Activated CD4-positive, alpha-beta T cell treated with anti-CD3 and anti-CD28 coated beads, Interleukin-2, amount 10 ng/mL, durations not matched to agents 7 days and 5 days (primary cell): ENCODE measurements around the gene DGCR6L. TPM values are rescaled to one million over a fixed set of nuclear protein-coding genes. Genes with fewer than 3 reads are reported as not detected.
A peak's percentile ranks its signal among the peaks of the same experiment; 100 is the strongest.
"Not testable (repeated sequence)": the region's sequence is repeated elsewhere in the genome, so short reads cannot be mapped to it uniquely, and the experiment has no call there.

Experiments
- CTCF ChIA-PET: fragments of 350-600 bp; sonication (Branson Sonifier 250); formaldehyde crosslinking; loops from one replicate; lab custom pipeline; 2021; ENCODE audit warnings: antibody characterized with exemption; lab: Charles Lee
- POLR2A ChIA-PET: fragments of 350-600 bp; sonication (Branson Sonifier 250); formaldehyde crosslinking; loops from one replicate; lab custom pipeline; 2021; ENCODE audit warnings: antibody characterized with exemption; lab: Charles Lee
- DNase-seq: peaks from one replicate; pipeline ENCODE4 v3.0.0-alpha.2; 2020
- H3K27ac Mint-ChIP-seq: one replicate; pipeline ENCODE4 v1.8.0; 2021; ENCODE audit warnings: mild to moderate bottlenecking, moderate library complexity, mixed read lengths
- H3K27me3 Mint-ChIP-seq: one replicate; pipeline ENCODE4 v1.8.0; 2021; ENCODE audit warnings: mixed read lengths
- H3K36me3 Mint-ChIP-seq: one replicate; pipeline ENCODE4 v1.8.0; 2021; ENCODE audit warnings: low read depth, mixed read lengths
- H3K4me1 Mint-ChIP-seq: one replicate; pipeline ENCODE4 v1.8.0; 2021; ENCODE audit warnings: mixed read lengths
- H3K4me3 Mint-ChIP-seq: one replicate; pipeline ENCODE4 v1.8.0; 2021; ENCODE audit warnings: mild to moderate bottlenecking, moderate library complexity, mixed read lengths
- H3K9me3 Mint-ChIP-seq: one replicate; pipeline ENCODE4 v1.8.0; 2021; ENCODE audit warnings: mixed read lengths
- total RNA-seq, 2 experiments: library from RNA; stranded (reverse); gene quantifications; one replicate each; pipeline ENCODE4 v1.2.3, GENCODE V29; 2021

The DGCR6L gene
- total RNA-seq, 2 experiments from 2014 or later: 60.4 to 63.1 TPM

- Mint-ChIP-seq H3K27ac (peak overlapping the region; percentile 71), H3K27me3 (no peaks in the 10 kb centered on the region), H3K4me1 (peaks cover 55% of the 10 kb centered on the region), H3K4me3 (peak overlapping the region; percentile 97), H3K36me3 (peaks cover 9% of the 10 kb centered on the region), H3K9me3 (no peaks in the 10 kb centered on the region)
- DNase-seq: peak; percentile 25
- ChIA-PET POLR2A (no interaction called here), CTCF (interaction anchor here (1.4 kb wide), 1 partner anchor 36 kb away, joined by 5 read pairs; no protein-coding TSS in a partner anchor)
These were observed 667 bp downstream of the DGCR6L start for GRCh38 chr22:20319041-20319744.

GRCh38 chr22:20318043-20318688 lies 1.7 kb downstream of the DGCR6L start:
- H3K9me3 Mint-ChIP-seq, H3K36me3 Mint-ChIP-seq, POLR2A ChIA-PET, CTCF ChIA-PET, H3K27ac Mint-ChIP-seq, H3K27me3 Mint-ChIP-seq: not testable (repeated sequence)
- peak; percentile 4 for DNase-seq
- peak overlapping the region; percentile 97 for H3K4me3 Mint-ChIP-seq
- H3K4me1 Mint-ChIP-seq: peaks cover 45% of the 10 kb centered on the region

DNA sequence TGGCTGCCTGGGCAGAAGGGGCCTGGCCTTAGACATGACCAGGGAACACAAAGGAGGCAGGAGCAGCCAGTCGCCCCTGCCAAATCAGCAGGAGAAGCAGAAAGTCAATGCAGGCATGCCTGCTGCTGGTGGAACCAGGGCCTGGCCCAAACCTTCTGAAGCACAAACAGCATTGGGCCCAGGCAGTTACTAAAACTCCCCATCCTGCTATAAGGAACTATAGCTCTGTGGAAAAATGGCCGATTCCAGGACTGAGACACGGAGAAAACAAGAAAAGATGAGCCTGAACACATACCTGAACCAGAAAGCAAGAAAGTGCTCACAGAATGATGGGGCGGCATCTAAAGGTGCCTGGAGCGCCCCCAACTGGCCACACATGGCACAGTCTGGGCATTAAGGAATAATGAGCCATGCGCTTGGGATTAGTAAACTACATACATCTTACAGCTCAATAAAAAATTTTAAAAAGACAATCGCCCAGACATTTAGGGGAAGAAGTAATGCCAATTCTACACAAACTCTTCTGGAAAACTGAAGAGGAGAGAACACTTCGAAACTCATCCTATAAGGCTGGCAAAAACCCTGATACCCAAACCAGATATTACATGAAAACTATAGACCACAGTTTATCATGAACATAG lies 2.3 kb downstream of the DGCR6L start:
- POLR2A ChIA-PET, H3K36me3 Mint-ChIP-seq, CTCF ChIA-PET, H3K27me3 Mint-ChIP-seq, H3K9me3 Mint-ChIP-seq: not testable (repeated sequence)
- Mint-ChIP-seq H3K4me3 (peak overlapping the region; percentile 97), H3K27ac (peak overlapping the region; percentile 36), H3K4me1 (peaks cover 38% of the 10 kb centered on the region)
- DNase-seq: peak; percentile 36

DNA sequence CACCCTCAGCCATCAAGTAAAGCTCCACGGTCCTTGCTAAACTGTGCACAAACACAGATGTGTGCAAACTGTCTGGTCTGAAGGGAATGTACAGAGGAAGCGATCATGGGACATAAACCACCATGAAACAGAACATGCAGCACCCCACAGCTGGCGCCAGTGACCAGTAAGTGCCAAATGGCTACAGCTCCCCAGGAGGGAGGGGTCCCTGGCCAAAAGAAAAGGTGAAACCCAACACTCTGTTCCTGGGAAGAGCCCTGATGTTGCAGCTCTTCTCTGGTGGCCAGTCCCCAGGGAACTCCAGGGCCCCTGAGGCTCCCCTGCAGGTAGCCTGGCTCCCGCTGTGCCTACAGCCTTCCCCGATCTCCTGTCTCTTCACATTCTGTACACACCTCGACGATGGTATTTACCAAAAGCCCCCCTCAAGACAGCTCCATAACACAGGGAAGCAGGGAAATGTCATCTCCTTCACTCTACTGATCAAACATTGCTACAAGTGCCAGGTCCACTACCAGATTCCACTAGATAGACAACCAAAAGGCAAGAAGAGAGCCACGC lies 2.9 kb downstream of the DGCR6L start:
- no peaks in the 10 kb centered on the region for H3K27me3 Mint-ChIP-seq
- H3K27ac Mint-ChIP-seq: peak overlapping the region; percentile 36
- H3K9me3 Mint-ChIP-seq: no peaks in the 10 kb centered on the region
- H3K4me1 Mint-ChIP-seq: peaks cover 33% of the 10 kb centered on the region
- peaks cover 7% of the 10 kb centered on the region for H3K36me3 Mint-ChIP-seq
- no peak overlapping the region for H3K4me3 Mint-ChIP-seq
- DNase-seq: peak; percentile 5
- ChIA-PET CTCF (interaction anchor here (0.8 kb wide), 1 partner anchor 11 kb away, joined by 3 read pairs; no protein-coding TSS in a partner anchor), POLR2A (no interaction called here)

GRCh38 chr22:20316217-20316843 lies 3.5 kb downstream of the DGCR6L start:
- H3K4me3 Mint-ChIP-seq: no peak overlapping the region
- H3K4me1 Mint-ChIP-seq: peaks cover 27% of the 10 kb centered on the region
- H3K27me3 Mint-ChIP-seq: no peaks in the 10 kb centered on the region
- no peaks in the 10 kb centered on the region for H3K9me3 Mint-ChIP-seq
- peaks cover 7% of the 10 kb centered on the region for H3K36me3 Mint-ChIP-seq
- POLR2A ChIA-PET: no interaction called here
- H3K27ac Mint-ChIP-seq: no peak overlapping the region
- peak; percentile 4 for DNase-seq
- CTCF ChIA-PET: interaction anchor here (0.8 to 1.5 kb wide), 3 partner anchors 10 to 198 kb away, joined by 3 to 4 read pairs (median 3); no protein-coding TSS in a partner anchor

- H3K4me3 Mint-ChIP-seq: no peak overlapping the region
- no peaks in the 10 kb centered on the region for H3K27me3 Mint-ChIP-seq
- ChIA-PET POLR2A (no interaction called here), CTCF (interaction anchor here (0.8 to 1.5 kb wide), 2 partner anchors 10 to 197 kb away, joined by 3 to 4 read pairs; no protein-coding TSS in a partner anchor)
- no peaks in the 10 kb centered on the region for H3K9me3 Mint-ChIP-seq
- H3K36me3 Mint-ChIP-seq: peaks cover 7% of the 10 kb centered on the region
- peaks cover 21% of the 10 kb centered on the region for H3K4me1 Mint-ChIP-seq
- DNase-seq: peak; percentile 3
- H3K27ac Mint-ChIP-seq: no peak overlapping the region
These were observed 4.3 kb downstream of the DGCR6L start for GRCh38 chr22:20315337-20316216.

DNA sequence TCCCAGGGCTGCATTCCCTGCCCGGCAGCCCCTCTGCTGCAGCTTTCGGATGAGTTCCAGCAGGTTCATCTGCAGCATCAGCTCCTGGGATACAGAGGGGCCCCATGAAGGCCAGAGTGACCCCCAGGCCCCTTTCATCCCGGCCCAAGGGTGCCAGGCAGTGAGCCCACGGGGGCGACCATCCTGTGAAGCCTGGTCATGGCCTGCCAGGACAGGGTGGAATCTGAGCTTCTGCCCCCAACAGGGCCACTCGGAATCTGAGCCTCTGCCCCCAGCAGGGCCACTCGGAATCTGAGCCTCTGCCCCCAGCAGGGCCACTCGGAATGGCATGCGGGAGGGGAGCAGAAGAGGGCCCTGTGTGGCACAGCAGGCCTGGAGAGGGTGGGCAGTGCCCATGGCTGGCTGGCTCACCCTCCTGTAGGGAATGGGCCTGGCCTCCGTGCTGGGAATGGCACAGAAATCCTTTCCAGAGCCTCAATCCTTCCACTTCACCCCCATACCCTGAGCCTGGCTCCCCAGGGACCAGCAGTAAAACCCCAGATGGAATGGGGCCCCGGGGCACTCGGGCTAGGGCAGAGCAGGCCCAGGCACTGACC lies 5.0 kb downstream of the DGCR6L start:
- CTCF ChIA-PET: interaction anchor here (1.5 kb wide), 1 partner anchor 9 kb away, joined by 4 read pairs; no protein-coding TSS in a partner anchor

DNA sequence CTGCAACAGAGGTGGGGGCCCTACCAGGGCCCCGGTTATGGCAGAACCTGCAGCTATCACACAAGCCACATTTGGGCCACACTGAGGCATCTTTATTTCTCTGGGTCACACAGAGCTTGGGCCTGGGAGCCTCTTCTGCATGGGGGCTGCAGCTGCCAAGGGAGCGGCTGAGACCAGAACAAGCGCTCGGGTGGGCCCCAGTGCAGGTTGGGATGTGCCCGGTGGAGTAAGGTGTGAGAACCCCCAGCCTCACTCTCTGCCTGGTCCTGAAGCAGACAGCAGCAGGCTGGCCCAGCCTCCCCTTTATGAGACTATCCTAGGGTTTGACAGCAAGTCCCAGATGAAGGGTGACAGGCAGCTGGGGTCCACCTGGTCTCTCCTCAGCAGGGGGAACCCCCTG lies 5.7 kb downstream of the DGCR6L start:
- H3K27ac Mint-ChIP-seq, H3K9me3 Mint-ChIP-seq, H3K36me3 Mint-ChIP-seq, DNase-seq, CTCF ChIA-PET, POLR2A ChIA-PET, H3K4me3 Mint-ChIP-seq, H3K27me3 Mint-ChIP-seq: not testable (repeated sequence)
- peaks cover 20% of the 10 kb centered on the region for H3K4me1 Mint-ChIP-seq

More for the DNA sequence above, 5.0 kb downstream of the DGCR6L start:
- H3K4me1 Mint-ChIP-seq: peaks cover 20% of the 10 kb centered on the region
- H3K9me3 Mint-ChIP-seq, H3K27me3 Mint-ChIP-seq, H3K27ac Mint-ChIP-seq, POLR2A ChIA-PET, H3K36me3 Mint-ChIP-seq, H3K4me3 Mint-ChIP-seq: not testable (repeated sequence)
- DNase-seq: peak; percentile 2

- CTCF ChIA-PET: not testable (repeated sequence)
These were observed 6.4 kb downstream of the DGCR6L start for GRCh38 chr22:20313306-20314077.

DNA sequence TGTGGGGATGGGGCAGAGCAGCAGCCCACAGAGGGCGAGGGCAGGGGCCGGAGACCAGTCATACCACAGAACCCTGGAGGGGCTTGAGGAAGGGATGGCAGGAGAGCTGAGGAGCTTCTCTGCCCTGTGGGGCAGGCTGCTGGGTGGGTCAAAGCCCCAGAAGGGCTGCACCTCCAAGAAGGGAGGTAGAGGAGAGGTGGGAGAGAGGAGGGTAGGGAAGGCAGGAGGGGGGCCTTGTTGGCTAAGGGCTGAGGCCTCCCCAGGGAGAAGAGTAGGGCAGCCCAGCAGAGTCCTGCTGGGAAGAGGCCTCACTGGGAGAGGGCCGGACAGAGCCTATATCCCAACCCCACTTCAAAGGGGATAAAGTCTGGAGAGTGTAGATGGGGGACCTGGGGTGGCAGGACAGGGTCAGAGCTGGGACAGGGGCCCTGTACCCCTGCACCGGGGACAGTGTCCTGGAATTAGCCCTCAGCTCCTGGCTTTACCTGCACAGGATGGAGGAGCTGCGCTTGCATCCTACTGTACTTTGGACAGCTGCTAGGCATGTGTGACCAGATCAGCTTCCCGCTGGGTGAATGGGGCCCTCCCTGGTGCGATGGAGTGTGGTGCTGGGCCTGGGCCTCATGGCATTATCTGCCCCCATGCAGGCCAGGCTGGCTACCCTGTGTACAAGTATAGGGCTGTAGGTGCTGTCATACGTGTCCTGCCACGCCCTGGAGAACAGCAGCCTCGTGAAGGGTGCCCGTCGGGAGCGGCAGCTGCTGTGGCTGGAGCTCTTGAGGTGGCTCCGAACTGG lies 7.3 kb downstream of the DGCR6L start:
- no peaks in the 10 kb centered on the region for H3K27me3 Mint-ChIP-seq
- POLR2A ChIA-PET: no interaction called here
- peak; percentile 4 for DNase-seq
- no peak overlapping the region for H3K27ac Mint-ChIP-seq
- H3K9me3 Mint-ChIP-seq: no peaks in the 10 kb centered on the region
- peaks cover 8% of the 10 kb centered on the region for H3K4me1 Mint-ChIP-seq
- H3K4me3 Mint-ChIP-seq: no peak overlapping the region
- no peaks in the 10 kb centered on the region for H3K36me3 Mint-ChIP-seq
- CTCF ChIA-PET: no interaction called here

More at GRCh38 chr22:20313306-20314077, 6.4 kb downstream of the DGCR6L start:
- peak; percentile 5 for DNase-seq
- H3K4me3 Mint-ChIP-seq, H3K27me3 Mint-ChIP-seq, H3K27ac Mint-ChIP-seq, H3K9me3 Mint-ChIP-seq, POLR2A ChIA-PET, H3K36me3 Mint-ChIP-seq: not testable (repeated sequence)
- peaks cover 17% of the 10 kb centered on the region for H3K4me1 Mint-ChIP-seq
